Activated CD8-positive, alpha-beta memory T cell treated with anti-CD3 and anti-CD28 coated beads for 48 hours (primary cell): ENCODE measurements around the gene EFCAB8.
"Not testable (repeated sequence)": the region's sequence is repeated elsewhere in the genome, so short reads cannot be mapped to it uniquely, and the experiment has no call there.

ENCODE experiments used
- DNase-seq, 3 experiments: peaks; one replicate each; pipeline ENCODE4 v3.0.0-alpha.2; 2020; ENCODE audit warnings: low read depth in 2 of 3, low spot score in 2 of 3

EFCAB8 gene

GRCh38 chr20:32950539-32950938, 91.8 kb downstream of the EFCAB8 start:
- not testable (repeated sequence) for DNase-seq

DNA sequence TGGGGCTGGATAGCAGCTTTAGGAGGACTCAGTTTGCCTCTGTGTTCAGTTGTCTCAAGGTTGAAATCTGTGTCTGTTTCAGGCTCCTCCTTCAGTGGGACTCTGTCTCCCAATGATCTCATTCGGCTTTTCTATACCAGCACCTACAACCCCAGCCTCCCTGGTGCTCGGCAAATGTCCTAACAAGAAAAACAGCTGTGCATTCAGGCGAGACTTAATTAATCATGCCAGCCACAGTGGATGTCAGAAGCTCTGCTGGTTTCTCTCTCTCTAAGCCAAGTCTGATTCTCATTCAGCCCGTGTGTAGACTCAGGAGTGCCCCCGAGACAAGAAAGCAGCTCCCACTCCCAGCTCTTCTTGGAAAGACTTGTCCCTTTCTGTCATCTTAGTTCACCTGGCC, 98.7 kb downstream of the EFCAB8 start:
- DNase-seq: no peak

DNA sequence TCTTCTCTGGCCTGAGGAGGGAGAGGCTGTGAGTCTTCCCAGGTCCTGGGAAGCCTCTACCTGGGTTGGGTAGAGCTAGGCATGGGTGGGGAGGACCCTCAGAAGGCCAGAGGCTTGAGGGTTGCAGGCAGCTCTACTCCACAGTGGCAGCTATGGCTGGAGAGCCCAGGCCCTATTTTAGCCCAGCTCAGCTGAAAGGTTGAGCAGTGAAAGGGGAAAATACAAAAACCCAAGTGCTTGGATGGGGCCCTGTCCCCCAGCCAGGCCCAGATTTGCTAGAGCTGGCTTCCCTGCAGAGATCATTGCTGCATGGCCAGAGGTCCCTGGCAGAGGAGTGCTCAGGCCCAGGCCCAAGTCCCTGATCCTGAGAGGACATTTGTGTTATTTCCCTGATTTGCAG, 99.9 kb downstream of the EFCAB8 start:
- DNase-seq: no peak

- DNase-seq: no peak
These were observed 100.9 kb downstream of the EFCAB8 start for GRCh38 chr20:32959351-32960221.

GRCh38 chr20:32960222-32960518, 101.4 kb downstream of the EFCAB8 start:
- no peak for DNase-seq

DNA sequence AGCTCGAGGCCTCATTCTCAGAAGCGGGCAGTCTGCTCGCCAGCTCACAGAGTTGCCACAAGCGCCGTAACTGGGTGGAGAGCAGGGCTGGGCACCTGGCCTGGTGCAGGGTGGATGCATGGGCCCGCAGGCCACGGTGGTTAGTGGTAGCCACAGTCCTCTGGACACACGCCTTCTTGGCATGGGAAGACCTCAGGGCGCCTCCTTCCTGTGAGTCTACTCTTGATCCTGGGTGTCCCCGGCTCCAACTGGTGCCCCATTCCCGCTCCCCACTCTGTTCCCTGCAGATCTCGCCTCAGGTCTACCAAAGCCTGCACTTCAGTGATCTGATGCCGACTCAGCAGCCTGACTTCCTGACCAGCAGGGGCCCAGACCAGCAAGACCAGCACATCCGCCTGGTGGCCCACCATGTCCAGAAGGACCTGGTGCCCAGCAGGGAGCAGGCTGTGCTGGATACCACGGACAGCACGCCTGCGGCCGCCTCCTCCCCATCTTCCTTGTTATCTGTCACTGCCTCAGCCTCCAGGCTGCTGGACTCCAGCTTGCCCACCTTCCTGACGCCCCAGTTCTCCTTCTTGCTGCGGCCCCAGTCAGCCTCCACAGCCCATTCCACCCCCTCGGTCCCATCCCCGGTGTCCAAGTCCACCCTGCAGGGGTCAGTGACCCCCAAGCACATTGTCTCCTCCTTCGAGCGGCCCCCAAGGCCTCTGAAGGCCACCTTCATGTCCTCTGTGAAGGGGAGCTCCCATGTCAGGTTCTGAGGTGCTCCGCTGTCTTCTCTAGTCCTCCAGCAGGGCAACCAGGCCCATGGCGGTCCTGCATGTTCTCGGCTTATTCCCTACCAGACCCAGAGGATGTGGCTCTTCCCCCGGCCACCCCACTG, 102.4 kb downstream of the EFCAB8 start:
- DNase-seq: no peak

- DNase-seq: no peak
These were observed 103.3 kb downstream of the EFCAB8 start for GRCh38 chr20:32962053-32962452.

DNA sequence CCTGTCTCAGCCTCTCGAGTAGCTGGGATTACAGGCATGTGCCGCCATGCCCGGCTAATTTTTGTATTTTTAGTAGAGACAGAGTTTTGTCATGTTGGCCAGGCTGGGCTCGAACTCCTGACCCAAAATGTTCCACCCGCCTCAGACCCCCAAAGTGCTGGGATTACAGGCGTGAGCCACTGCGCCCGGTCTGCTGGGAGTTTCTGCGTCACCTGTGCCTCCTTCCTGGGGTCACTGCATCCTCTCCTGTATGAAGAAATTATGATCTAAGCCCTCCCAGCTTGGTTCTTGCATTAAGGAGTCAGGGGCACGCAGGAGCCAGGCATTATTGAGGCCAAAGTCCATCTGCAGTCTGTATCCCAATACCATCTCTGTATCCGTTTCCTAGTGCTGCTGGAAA, 103.9 kb downstream of the EFCAB8 start:
- DNase-seq: not testable (repeated sequence)

DNA sequence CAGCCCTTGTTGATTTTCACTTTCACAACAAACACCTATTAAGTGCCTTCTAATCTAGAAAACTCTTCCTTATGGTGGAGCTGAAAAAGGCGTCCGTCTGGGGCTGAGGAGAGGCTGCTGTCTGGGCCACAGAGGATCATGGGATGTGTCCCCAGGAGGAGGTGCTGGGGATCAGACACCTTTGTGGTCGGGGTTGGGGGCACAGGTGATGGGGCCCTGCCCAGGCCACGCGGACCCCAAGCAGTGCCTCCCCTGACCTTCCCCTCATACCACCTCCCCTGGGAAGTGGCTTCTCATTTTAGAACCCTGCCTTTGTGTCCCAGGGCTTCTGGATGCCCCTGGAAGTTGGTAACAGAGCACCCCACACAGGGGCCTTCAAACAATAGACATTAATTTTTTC, 104.5 kb downstream of the EFCAB8 start:
- DNase-seq: no peak

GRCh38 chr20:32964575-32964974, 105.9 kb downstream of the EFCAB8 start:
- DNase-seq: no peak

DNA sequence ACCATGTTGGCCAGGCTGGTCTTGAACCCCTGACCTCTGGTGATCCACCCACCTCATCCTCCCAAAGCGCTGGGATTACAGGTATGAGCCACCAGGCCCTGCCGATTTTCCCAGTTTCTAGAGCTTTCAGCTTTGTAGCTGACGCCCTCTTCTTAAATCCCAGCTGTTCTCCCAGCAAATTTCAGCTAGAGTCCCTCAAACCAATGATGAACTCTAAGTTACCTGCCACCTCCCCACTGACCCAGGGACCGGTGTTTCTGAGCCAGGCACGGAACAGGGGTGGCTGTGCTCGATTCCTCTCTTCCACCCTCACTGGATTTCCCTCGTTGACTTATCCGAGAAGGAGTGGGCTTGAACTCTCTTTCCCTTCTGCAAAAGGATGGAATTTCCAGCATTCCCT, 106.4 kb downstream of the EFCAB8 start:
- no peak for DNase-seq

- no peak for DNase-seq
These were observed 107.1 kb downstream of the EFCAB8 start for GRCh38 chr20:32965581-32966373.

- no peak for DNase-seq
These were observed 107.7 kb downstream of the EFCAB8 start for GRCh38 chr20:32966382-32966781.

DNA sequence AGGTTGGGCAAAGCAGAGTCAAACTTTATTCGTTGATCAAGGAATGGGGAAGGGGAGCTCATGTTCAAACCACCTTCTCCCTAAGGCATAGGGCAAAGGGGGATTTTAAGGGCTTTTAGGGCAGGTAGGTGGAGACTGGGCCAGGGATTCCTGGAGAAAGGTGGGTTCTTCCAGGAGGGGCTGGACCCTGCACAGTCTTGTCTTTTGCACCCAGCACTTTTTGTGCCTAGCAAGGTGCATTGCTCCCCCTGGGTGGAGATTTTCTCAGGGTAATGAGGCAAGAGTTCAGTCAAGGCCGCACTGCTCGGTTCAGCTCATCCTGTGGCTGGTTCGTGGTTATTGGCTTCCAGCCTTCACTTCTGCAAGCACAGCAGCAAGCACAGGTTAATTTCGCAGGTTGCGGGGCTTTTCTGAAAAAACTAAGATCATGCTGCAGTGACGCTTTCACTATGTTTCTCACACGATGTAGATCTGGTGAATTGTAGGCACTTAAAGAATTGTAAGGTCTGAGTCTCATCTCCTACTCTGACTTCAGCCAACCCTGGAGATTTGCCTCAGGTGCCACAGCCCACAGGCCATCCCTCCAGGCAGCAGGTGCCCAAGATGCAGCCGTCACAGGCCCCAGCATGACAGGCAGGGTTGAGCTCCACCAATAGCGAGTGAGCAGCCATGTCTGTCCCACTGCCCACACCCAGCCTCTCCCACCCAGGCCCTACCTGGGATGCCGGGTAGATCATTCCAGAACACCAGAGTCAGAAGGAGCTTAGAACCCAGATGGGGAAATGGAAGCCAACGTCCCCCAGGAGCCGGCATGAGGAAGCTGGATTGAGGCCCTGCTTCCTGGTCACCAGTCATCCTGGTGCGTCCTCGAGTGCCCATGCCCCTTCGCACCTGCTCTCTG, 108.4 kb downstream of the EFCAB8 start:
- DNase-seq: no peak

DNA sequence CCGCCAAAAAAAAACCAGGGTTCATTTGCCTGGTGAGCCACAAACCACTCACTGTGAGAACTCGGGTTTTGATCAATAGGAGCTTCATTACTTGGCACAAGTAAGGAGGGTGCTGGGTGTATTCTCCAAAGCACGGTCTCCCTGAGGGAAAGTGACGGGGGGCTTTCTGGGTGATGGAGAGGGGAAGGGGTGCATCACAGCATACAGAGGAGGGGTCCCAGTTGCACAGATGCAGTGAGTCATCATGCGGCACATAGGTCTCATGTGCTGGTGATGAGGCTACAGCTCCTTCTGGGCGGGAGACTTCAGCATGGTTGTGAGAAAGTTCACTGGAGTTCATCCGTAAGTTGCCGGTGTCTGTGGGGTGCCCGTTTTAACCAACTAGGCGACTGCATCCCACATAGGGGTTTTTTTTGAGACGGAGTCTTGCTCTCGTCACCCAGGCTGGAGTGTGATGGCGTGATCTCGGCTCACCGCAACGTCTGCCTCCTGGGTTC, 109.3 kb downstream of the EFCAB8 start:
- no peak for DNase-seq

GRCh38 chr20:32968478-32969241, 109.9 kb downstream of the EFCAB8 start:
- no peak for DNase-seq

DNA sequence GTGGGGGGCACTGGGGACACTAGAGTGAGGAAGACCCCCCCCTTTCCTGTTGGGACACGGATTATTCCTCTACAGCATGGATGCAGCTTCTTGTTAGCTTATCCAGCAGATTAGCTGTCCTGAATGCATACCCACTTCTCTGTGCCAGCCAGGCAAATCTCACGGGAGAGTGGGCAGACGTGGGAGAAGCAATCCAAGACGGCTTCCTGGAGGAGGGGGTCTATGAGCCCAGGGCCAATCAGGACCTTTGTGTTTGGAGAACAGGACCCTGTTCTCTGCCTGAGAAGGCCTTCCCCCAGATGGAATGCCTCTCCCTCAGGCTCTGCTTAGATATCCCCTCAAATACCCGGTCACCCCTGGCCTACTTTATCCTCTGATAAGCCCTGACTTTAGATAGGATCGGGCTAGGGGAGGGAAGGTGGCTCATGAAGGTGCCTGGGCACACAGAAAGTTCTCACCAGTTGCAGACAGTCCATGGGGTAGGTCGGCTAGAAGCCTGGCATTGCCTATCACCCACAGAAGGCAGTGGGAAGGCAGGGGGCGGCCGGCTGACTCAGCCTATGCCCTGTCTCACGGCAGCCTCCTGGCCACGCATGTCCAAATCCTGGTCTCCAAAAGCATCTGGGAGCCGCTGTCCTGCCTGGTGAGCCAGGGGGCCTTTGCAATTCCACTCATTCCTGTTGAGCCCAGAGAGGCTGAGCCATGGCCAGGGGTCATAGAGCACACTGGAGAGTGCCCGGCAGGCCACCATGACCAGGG, 110.8 kb downstream of the EFCAB8 start:
- DNase-seq: no peak

GRCh38 chr20:32970115-32970972, 111.6 kb downstream of the EFCAB8 start:
- DNase-seq: no peak
